ENCODE measurements around the gene KRTAP19-5.

KRTAP19-5 gene

GRCh38 chr21:30468900-30469714, 32.8 kb downstream of the KRTAP19-5 start (continued):
- peak; percentile 39; the same call in 1 of the 2 replicates for TF ChIP-seq ZNF394 (tag by site-specific recombination; IDR thresholded peaks at IDR 0.05; ENCODE audit: borderline replicate concordance)
- no peak for TF ChIP-seq ZBTB49 (tag by site-specific recombination; IDR thresholded peaks at IDR 0.05; ENCODE audit: low read depth)
- TF ChIP-seq ZNF629 (tag by site-specific recombination; IDR thresholded peaks at IDR 0.05): peak; percentile 88
- TF ChIP-seq, protein P1, sequence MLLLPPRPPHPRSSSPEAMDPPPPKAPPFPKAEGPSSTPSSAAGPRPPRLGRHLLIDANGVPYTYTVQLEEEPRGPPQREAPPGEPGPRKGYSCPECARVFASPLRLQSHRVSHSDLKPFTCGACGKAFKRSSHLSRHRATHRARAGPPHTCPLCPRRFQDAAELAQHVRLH (tag by site-specific recombination; IDR thresholded peaks at IDR 0.05): no peak
- no peak for TF ChIP-seq ZNF548 (tag by site-specific recombination; IDR thresholded peaks at IDR 0.05)
- peak; percentile 85 for TF ChIP-seq TRIM28 (IDR thresholded peaks at IDR 0.05; ENCODE audit: borderline replicate concordance, low read length)
- TF ChIP-seq RBAK (tag by site-specific recombination; IDR thresholded peaks at IDR 0.05): no peak
- TF ChIP-seq ZNF677 (tag by site-specific recombination; IDR thresholded peaks at IDR 0.05): no peak
- TF ChIP-seq, protein P2, sequence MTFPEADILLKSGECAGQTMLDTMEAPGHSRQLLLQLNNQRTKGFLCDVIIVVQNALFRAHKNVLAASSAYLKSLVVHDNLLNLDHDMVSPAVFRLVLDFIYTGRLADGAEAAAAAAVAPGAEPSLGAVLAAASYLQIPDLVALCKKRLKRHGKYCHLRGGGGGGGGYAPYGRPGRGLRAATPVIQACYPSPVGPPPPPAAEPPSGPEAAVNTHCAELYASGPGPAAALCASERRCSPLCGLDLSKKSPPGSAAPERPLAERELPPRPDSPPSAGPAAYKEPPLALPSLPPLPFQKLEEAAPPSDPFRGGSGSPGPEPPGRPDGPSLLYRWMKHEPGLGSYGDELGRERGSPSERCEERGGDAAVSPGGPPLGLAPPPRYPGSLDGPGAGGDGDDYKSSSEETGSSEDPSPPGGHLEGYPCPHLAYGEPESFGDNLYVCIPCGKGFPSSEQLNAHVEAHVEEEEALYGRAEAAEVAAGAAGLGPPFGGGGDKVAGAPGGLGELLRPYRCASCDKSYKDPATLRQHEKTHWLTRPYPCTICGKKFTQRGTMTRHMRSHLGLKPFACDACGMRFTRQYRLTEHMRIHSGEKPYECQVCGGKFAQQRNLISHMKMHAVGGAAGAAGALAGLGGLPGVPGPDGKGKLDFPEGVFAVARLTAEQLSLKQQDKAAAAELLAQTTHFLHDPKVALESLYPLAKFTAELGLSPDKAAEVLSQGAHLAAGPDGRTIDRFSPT (tag by site-specific recombination; IDR thresholded peaks at IDR 0.05): peak; percentile 81
- TF ChIP-seq ZEB2 (tag by site-specific recombination; IDR thresholded peaks at IDR 0.05): no peak
- peak; percentile 29; the same call in 1 of the 2 replicates for TF ChIP-seq OSR2 (tag by site-specific recombination; IDR thresholded peaks at IDR 0.05)
- no peak for TF ChIP-seq ZNF610 (tag by site-specific recombination; IDR thresholded peaks at IDR 0.05; ENCODE audit: borderline replicate concordance)
- peak; percentile 61; the same call in 1 of the 2 replicates for TF ChIP-seq WT1 (tag by site-specific recombination; IDR thresholded peaks at IDR 0.05)
- no peak for TF ChIP-seq ZNF114 (tag by site-specific recombination; IDR thresholded peaks at IDR 0.05)

DNA sequence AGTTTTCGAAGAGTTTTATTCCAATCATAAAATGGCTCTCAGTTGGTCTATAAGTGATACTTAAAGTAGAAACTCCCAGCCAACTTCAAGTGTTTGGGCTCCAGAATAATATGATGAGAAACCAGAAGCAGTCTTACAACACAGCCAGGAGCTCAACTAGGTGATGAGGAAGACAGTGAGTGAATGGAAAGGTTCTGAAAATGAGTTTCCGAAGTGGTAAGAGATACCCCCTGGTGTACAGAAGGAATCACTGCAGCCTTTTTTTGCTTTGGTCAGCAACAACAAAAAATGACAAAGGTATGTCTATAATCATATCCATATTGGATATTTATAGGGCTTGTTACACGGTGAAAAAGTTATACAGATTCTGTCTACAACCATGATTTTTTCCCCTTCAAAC, 38.2 kb downstream of the KRTAP19-5 start:
- POLR2A ChIA-PET: no interaction called here
- H3K4me3 ChIP-seq (ENCODE audit: low read depth, low read length): no peak overlapping the region
- no peaks in the 10 kb centered on the region for H3K36me3 ChIP-seq (ENCODE audit: control insufficient read depth in 2 of 2, insufficient read depth in 1 of 2, low read length in 2 of 2)
- H3K27ac ChIP-seq (ENCODE audit: extremely low read depth, low read depth, low read length): no peak overlapping the region
- no peak for TF ChIP-seq ZNF530 (tag by site-specific recombination; IDR thresholded peaks at IDR 0.05; ENCODE audit: low read depth)
- no peak for TF ChIP-seq ZNF449 (tag by site-specific recombination; IDR thresholded peaks at IDR 0.05)
- no peak for TF ChIP-seq ZNF121 (tag by site-specific recombination; IDR thresholded peaks at IDR 0.05)
- TF ChIP-seq ZNF366 (tag by site-specific recombination; conservative IDR thresholded peaks at IDR 0.05): no peak
- TF ChIP-seq ZNF747 (tag by site-specific recombination; IDR thresholded peaks at IDR 0.05): no peak
- no peak for TF ChIP-seq ZNF654 (tag by site-specific recombination; IDR thresholded peaks at IDR 0.05; ENCODE audit: low read depth)
- CTCF ChIA-PET: interaction anchor here (0.6 to 1.5 kb wide), 12 partner anchors 11 to 1803 kb away, joined by 3 to 6 read pairs (median 4); no protein-coding TSS in a partner anchor
- no peaks in the 10 kb centered on the region for H3K4me1 ChIP-seq (ENCODE audit: control insufficient read depth, insufficient read depth, low read length)
- H3K9me3 ChIP-seq (ENCODE audit: control insufficient read depth, insufficient read depth, low read depth, low read length): no peaks in the 10 kb centered on the region

Data from HEK293 (cell line).